Measurements from ENCODE around the gene GARNL3. TPM values are rescaled to one million over a fixed set of nuclear protein-coding genes. Genes with fewer than 3 reads are reported as not detected.
A peak's percentile ranks its signal among the peaks of the same experiment; 100 is the strongest.

Gene GARNL3
- total and polyA plus RNA-seq, 2 of the 13 experiments (the other 11 are each of a cell fraction or from before 2014, with no cell fraction given): 3.9 to 11.0 TPM

GRCh38 chr9:127406799-127407491 lies 142.4 kb downstream of the GARNL3 start:
- DNase-seq (ENCODE audit: low spot score): no peak
- Histone ChIP-seq H3K79me2 (ENCODE audit: insufficient read depth, low read length) (no peaks in the 10 kb centered on the region), H3K27me3 (ENCODE audit: control insufficient read depth in 1 of 2, insufficient read depth in 2 of 2, low read length in 2 of 2) (no peaks in the 10 kb centered on the region), H4K20me1 (ENCODE audit: insufficient read depth, low read length) (no peaks in the 10 kb centered on the region), H3K9ac (ENCODE audit: insufficient read depth, low read depth, low read length) (no peak overlapping the region), H2AFZ (ENCODE audit: low read length) (no peak overlapping the region), H3K4me2 (ENCODE audit: low read depth, low read length) (no peak overlapping the region), H3K36me3 (replicated peaks in 1 of 2; ENCODE audit: control insufficient read depth in 1 of 2, insufficient read depth in 2 of 2, low read length in 2 of 2) (peaks cover 19 to 37% of the 10 kb centered on the region in 2 experiments; a peak in 4 of 5 replicates), H3K4me3 (replicated peaks in 1 of 3; ENCODE audit: insufficient read depth in 1 of 3, low read depth in 2 of 3, low read length in 3 of 3) (no peak overlapping the region), H3K4me1 (ENCODE audit: insufficient read depth, low read length) (no peaks in the 10 kb centered on the region), H3K27ac (ENCODE audit: extremely low read length, insufficient read depth, low read length) (no peak overlapping the region), H3K9me3 (ENCODE audit: low read length) (no peaks in the 10 kb centered on the region)
- peak; percentile 53 for ATAC-seq
- POLR2A ChIA-PET: interaction anchor here (1.2 to 3.4 kb wide), 3 partner anchors 9 to 182 kb away, joined by 3 to 31 read pairs (median 4); partner anchors contain the start of genes SLC2A8 and ZNF79
- in situ Hi-C loops (cut with HindIII; ENCODE audit: extremely low pct_ligation_motif_present, low pct_unique_long_range_greater_than_20kb): no loop called here
- TF ChIP-seq RAD21 (CRISPR knock-in tag; IDR thresholded peaks at IDR 0.05) (0 out of 2 replicates have a peak, but pooled peaks have one; percentile 19), POLR2G (IDR thresholded peaks at IDR 0.05; ENCODE audit: low read depth, low read length) (peak; percentile 15; the same call in 1 of the 2 replicates), YY1 (IDR thresholded peaks at IDR 0.05; ENCODE audit: insufficient read depth, insufficient replicate concordance, low read depth, low read length) (no peak)
- FAIRE-seq: no peak
- WGBS (ENCODE audit: low lambda C conversion rate): 94% methylated on average over 11 of the region's 13 CpGs
- intact Hi-C loops (cut with micrococcal nuclease; ENCODE audit: unreplicated experiment): no loop called here
- BruUV-seq (replicated peaks): TSS peak; percentile 6
- CTCF ChIA-PET (ENCODE audit: low intra/inter-chr PET ratio, low total read pairs): no interaction called here

- CTCF ChIA-PET (ENCODE audit: low intra/inter-chr PET ratio, low total read pairs): no interaction called here
- no peak for TF ChIP-seq ZNF276 (CRISPR knock-in tag; IDR thresholded peaks at IDR 0.05; ENCODE audit: low read depth)
- TF ChIP-seq ZBTB43 (CRISPR knock-in tag; conservative IDR thresholded peaks at IDR 0.05): no peak
- no peak for TF ChIP-seq AKAP8 (CRISPR knock-in tag; IDR thresholded peaks at IDR 0.05)
- TF ChIP-seq ZNF557 (CRISPR knock-in tag; IDR thresholded peaks at IDR 0.05): no peak
- TF ChIP-seq ZNF777 (CRISPR knock-in tag; IDR thresholded peaks at IDR 0.05): no peak
- TF ChIP-seq ZNF513 (CRISPR knock-in tag; conservative IDR thresholded peaks at IDR 0.05): no peak
- no peak for TF ChIP-seq ZBTB42 (CRISPR knock-in tag; IDR thresholded peaks at IDR 0.05)
- no peak for TF ChIP-seq CREB3 (CRISPR knock-in tag; IDR thresholded peaks at IDR 0.05)
These were observed 142.9 kb downstream of the GARNL3 start for GRCh38 chr9:127407492-127407843.

More at GRCh38 chr9:127407492-127407843, 142.9 kb downstream of the GARNL3 start:
- no peak for ATAC-seq
- intact Hi-C loops (cut with micrococcal nuclease; ENCODE audit: unreplicated experiment): no loop called here
- no peaks in the 10 kb centered on the region for H3K9me3 ChIP-seq (ENCODE audit: low read length)
- WGBS (ENCODE audit: low lambda C conversion rate): 93% methylated on average over 6 of the region's 6 CpGs
- no peaks in the 10 kb centered on the region for H4K20me1 ChIP-seq (ENCODE audit: insufficient read depth, low read length)
- H3K4me3 ChIP-seq (replicated peaks in 1 of 3; ENCODE audit: insufficient read depth in 1 of 3, low read depth in 2 of 3, low read length in 3 of 3): no peak overlapping the region
- no TSS peak for BruUV-seq (replicated peaks)
- H3K36me3 ChIP-seq (replicated peaks in 1 of 2; ENCODE audit: control insufficient read depth in 1 of 2, insufficient read depth in 2 of 2, low read length in 2 of 2): peaks cover 14 to 32% of the 10 kb centered on the region in 2 experiments; a peak in 4 of 5 replicates
- H3K27me3 ChIP-seq (ENCODE audit: control insufficient read depth in 1 of 2, insufficient read depth in 2 of 2, low read length in 2 of 2): no peaks in the 10 kb centered on the region
- H3K4me2 ChIP-seq (ENCODE audit: low read depth, low read length): no peak overlapping the region
- no peak overlapping the region for H3K27ac ChIP-seq (ENCODE audit: extremely low read length, insufficient read depth, low read length)
- no peaks in the 10 kb centered on the region for H3K4me1 ChIP-seq (ENCODE audit: insufficient read depth, low read length)
- no peak overlapping the region for H2AFZ ChIP-seq (ENCODE audit: low read length)
- DNase-seq (ENCODE audit: low spot score): no peak
- H3K9ac ChIP-seq (ENCODE audit: insufficient read depth, low read depth, low read length): no peak overlapping the region
- no peaks in the 10 kb centered on the region for H3K79me2 ChIP-seq (ENCODE audit: insufficient read depth, low read length)
- no peak for FAIRE-seq
- in situ Hi-C loops (cut with HindIII; ENCODE audit: extremely low pct_ligation_motif_present, low pct_unique_long_range_greater_than_20kb): no loop called here
- POLR2A ChIA-PET: interaction anchor here (0.9 to 3.4 kb wide), 4 partner anchors 10 to 193 kb away, joined by 3 to 31 read pairs (median 4); partner anchors contain the start of genes SLC2A8 and ZNF79
